HepG2 (cell line): ENCODE data around the gene TMCC1. TPM values are rescaled to one million over a fixed set of nuclear protein-coding genes. Genes with fewer than 3 reads are reported as not detected.

ENCODE experiments used
- ATAC-seq: fragments of 200-7000 bp; cut with Tn5 transposase; 3 replicates; pipeline ENCODE4 v1.9.1; 2020; ENCODE audit warnings: mild to moderate bottlenecking, moderate library complexity
- BruUV-seq: library from RNA; stranded (reverse); fragments of 400-500 nt; replicated peaks from 2 replicates; lab custom pipeline; 2021; lab: Mats Ljungman, UMichigan
- CTCF ChIA-PET: fragments of 300-600 bp; formaldehyde crosslinking; extraction: SDS; loops from one replicate; lab custom pipeline; 2021; ENCODE audit warnings: low total read pairs, inconsistent platforms, low intra/inter-chr PET ratio; lab: Yijun Ruan, JAX
- POLR2A ChIA-PET: fragments of 350-600 bp; sonication (Branson Sonifier 250); formaldehyde crosslinking; loops from one replicate; lab custom pipeline; 2020; ENCODE audit warnings: antibody characterized with exemption, inconsistent platforms; lab: Yijun Ruan, JAX
- DNase-seq: peaks from one replicate; pipeline ENCODE4 v3.0.0-alpha.2; 2015; ENCODE audit warnings: low spot score
- FAIRE-seq: peaks from 3 replicates; lab custom pipeline; 2011; peaks lifted over from hg19 to GRCh38; lab: Jason Lieb, UNC
- H2AFZ ChIP-seq: one replicate; pipeline ENCODE4 v1.6.1; 2011; ENCODE audit warnings: low read length, inconsistent platforms
- H3K27ac ChIP-seq: fragments of 300-600 bp; 3 replicates; pipeline ENCODE4 v1.8.0; 2011; ENCODE audit warnings: mixed run types, mild to moderate bottlenecking, mixed read lengths, low read length, inconsistent platforms; ENCODE audit not compliant: insufficient read depth; ENCODE audit errors: extremely low read length
- H3K27me3 ChIP-seq, 2 experiments: fragments of 200-600 bp in 1 of 2; 2 replicates in 1 of 2; 3 replicates in 1 of 2; pipeline versions ENCODE4 v1.6.0 to v1.8.0; 2011; ENCODE audit warnings: low read length in 2 of 2, mild to moderate bottlenecking in 2 of 2, moderate library complexity in 2 of 2, inconsistent platforms in 1 of 2; ENCODE audit not compliant: insufficient read depth in 2 of 2, control insufficient read depth in 1 of 2
- H3K36me3 ChIP-seq, 2 experiments: fragments of 200-600 bp in 1 of 2; replicated peaks in 1 of 2; 2 replicates in 1 of 2; 3 replicates in 1 of 2; pipeline versions ENCODE4 v1.5.1 to v1.8.0; 2011; ENCODE audit warnings: low read length in 2 of 2, inconsistent platforms in 1 of 2; ENCODE audit not compliant: insufficient read depth in 2 of 2, control insufficient read depth in 1 of 2
- H3K4me1 ChIP-seq: 2 replicates; pipeline ENCODE4 v1.5.1; 2012; ENCODE audit warnings: low read length, inconsistent platforms; ENCODE audit not compliant: insufficient read depth
- H3K4me2 ChIP-seq: 2 replicates; pipeline ENCODE4 v1.6.0; 2011; ENCODE audit warnings: low read depth, low read length, inconsistent platforms
- H3K4me3 ChIP-seq, 3 experiments: fragments of 200-600 bp in 1 of 3; sonication (generic), shearing (Covaris generic) in 1 of 3; replicated peaks in 1 of 3; 2 replicates each; pipeline ENCODE4 v1.5.1; 2011 to 2016; ENCODE audit warnings: low read length in 3 of 3, inconsistent platforms in 2 of 3, low read depth in 2 of 3, mild to moderate bottlenecking in 2 of 3, control low read depth in 1 of 3, mixed read lengths in 1 of 3; ENCODE audit not compliant: insufficient read depth in 1 of 3
- H3K79me2 ChIP-seq: one replicate; pipeline ENCODE4 v1.6.1; 2011; ENCODE audit warnings: low read length, inconsistent platforms; ENCODE audit not compliant: insufficient read depth
- H3K9ac ChIP-seq: 2 replicates; pipeline ENCODE4 v1.6.0; 2011; ENCODE audit warnings: mild to moderate bottlenecking, low read depth, low read length, inconsistent platforms; ENCODE audit not compliant: insufficient read depth
- H3K9me3 ChIP-seq: 2 replicates; pipeline ENCODE4 v1.5.1; 2012; ENCODE audit warnings: mild to moderate bottlenecking, low read length
- H4K20me1 ChIP-seq: 2 replicates; pipeline ENCODE4 v1.6.0; 2011; ENCODE audit warnings: inconsistent platforms, mild to moderate bottlenecking, low read length, moderate library complexity; ENCODE audit not compliant: insufficient read depth
- CTCF ChIP-seq: sonication (generic); formaldehyde crosslinking; IDR thresholded peaks from 2 replicates; pipeline ENCODE4 v1.5.0; 2020; ENCODE audit warnings: mild to moderate bottlenecking, missing genetic modification reagents, moderate library complexity
- HNRNPL ChIP-seq: fragments of 200-400 bp; formaldehyde crosslinking; IDR thresholded peaks from 2 replicates; pipeline ENCODE4 v1.6.1; 2017; ENCODE audit warnings: mild to moderate bottlenecking, low read depth, low read length
- MAZ ChIP-seq, 2 experiments: sonication (generic) in 1 of 2; formaldehyde crosslinking in 1 of 2; IDR thresholded peaks; 2 replicates each; pipeline versions ENCODE4 v1.5.0 to v1.6.1; 2012 to 2020; ENCODE audit warnings: low read depth in 2 of 2, mild to moderate bottlenecking in 2 of 2, borderline replicate concordance in 1 of 2, improper control_type of control experiment in 1 of 2, low read length in 1 of 2, missing genetic modification reagents in 1 of 2, moderate library complexity in 1 of 2
- SKIL ChIP-seq: sonication (generic); formaldehyde crosslinking; IDR thresholded peaks from 2 replicates; pipeline ENCODE4 v1.8.0; 2022; ENCODE audit warnings: missing genetic modification reagents, mild to moderate bottlenecking, moderate library complexity, borderline replicate concordance
- ZNF232 ChIP-seq: sonication (generic); formaldehyde crosslinking; IDR thresholded peaks from 2 replicates; pipeline ENCODE4 v1.4.0; 2020; ENCODE audit warnings: missing genetic modification reagents, borderline replicate concordance
- ZNF558 ChIP-seq: sonication (generic); formaldehyde crosslinking; IDR thresholded peaks from 2 replicates; pipeline ENCODE4 v1.9.0; 2022; ENCODE audit warnings: mild to moderate bottlenecking, missing genetic modification reagents, borderline replicate concordance
- ZUFSP ChIP-seq: sonication (generic); formaldehyde crosslinking; IDR thresholded peaks from 2 replicates; pipeline ENCODE4 v1.9.0; 2021; ENCODE audit warnings: missing genetic modification reagents, mild to moderate bottlenecking, borderline replicate concordance
- WGBS: methylation state at CpG from one replicate; pipeline ENCODE4 v1.1.6; 2017; ENCODE audit warnings: low lambda C conversion rate; 5-methylcytosine and 5-hydroxymethylcytosine counted together
- in situ Hi-C: cut with HindIII; loops from 2 replicates; pipeline ENCODE4 v1.10.0; 2017; ENCODE audit warnings: low pct_unique_long_range_greater_than_20kb; ENCODE audit not compliant: extremely low pct_ligation_motif_present
- intact Hi-C: fragments of 100-400 bp; cut with micrococcal nuclease; formaldehyde crosslinking; loops from one replicate; pipeline ENCODE4 v1.10.0; 2022; ENCODE audit not compliant: unreplicated experiment
- polyA plus RNA-seq, 8 experiments: library from polyadenylated mRNA; depleted of rRNA in 3 of 8; stranded (reverse) in 7 of 8; unstranded in 1 of 8; fragments of >200 nt; fragmentation: Illumina TruSeq in 4 of 8; extraction: Trizol in 4 of 8; gene quantifications; 2 replicates each; pipeline versions ENCODE4 v1.2.1 to v1.2.3, GENCODE V29; 2011 to 2016; ENCODE audit warnings: low read depth in 4 of 8, missing spikeins in 1 of 8, mixed read lengths in 1 of 8; ENCODE audit not compliant: insufficient read depth in 1 of 8
- total RNA-seq, 5 experiments: library from RNA; depleted of rRNA; stranded (reverse); fragments of >200 nt; fragmentation: Illumina TruSeq; extraction: Trizol; gene quantifications; 2 replicates each; pipeline ENCODE4 v1.2.3, GENCODE V29; 2016; ENCODE audit warnings: low read depth in 1 of 5

TMCC1 gene
- total and polyA plus RNA-seq, 2 of the 13 experiments (the other 11 are each of a cell fraction or from before 2014, with no cell fraction given) = 12.1 to 264 TPM

GRCh38 chr3:129608087-129608935 lies 285.2 kb downstream of the TMCC1 start:
- no TSS peak for BruUV-seq
- H3K36me3 ChIP-seq = no peaks in the 10 kb centered on the region
- FAIRE-seq (peak; percentile 4), DNase-seq (no peak), ATAC-seq (no peak)
- 46% methylated on average over 4 of the region's 17 CpGs for WGBS
- H2AFZ ChIP-seq = no peak overlapping the region
- ChIA-PET POLR2A (interaction anchor here (0.8 to 2.7 kb wide), 4 partner anchors 11 to 118 kb away, joined by 3 to 25 read pairs (median 8); no protein-coding TSS in a partner anchor), CTCF (no interaction called here)
- H4K20me1 ChIP-seq = peaks cover 15% of the 10 kb centered on the region
- peak overlapping the region in 1 of 3 experiments; percentile 82; a peak in 1 of 6 replicates for H3K4me3 ChIP-seq
- H3K9ac ChIP-seq = no peak overlapping the region; the same call in 1 of the 2 replicates
- peaks cover 74% of the 10 kb centered on the region for H3K4me1 ChIP-seq
- no peaks in the 10 kb centered on the region for H3K9me3 ChIP-seq
- H3K4me2 ChIP-seq = peak overlapping the region; percentile 89
- intact Hi-C loops = no loop called here
- no peak overlapping the region for H3K27ac ChIP-seq
- H3K27me3 ChIP-seq = no peaks in the 10 kb centered on the region; a peak in 1 of 5 replicates
- peaks cover 25% of the 10 kb centered on the region for H3K79me2 ChIP-seq
- in situ Hi-C loops = no loop called here
- 0 out of 2 replicates have a peak, but pooled peaks have one; percentile 6 for TF ChIP-seq HNRNPL
- TF ChIP-seq CTCF = peak; percentile 80
- no peak for TF ChIP-seq ZNF558 (CRISPR knock-in tag)
- no peak for TF ChIP-seq MAZ (IDR thresholded peaks at IDR 0.05; ENCODE audit: borderline replicate concordance, low read depth, low read length)
- 0 out of 2 replicates have a peak, but pooled peaks have one; percentile 49 for TF ChIP-seq MAZ (CRISPR knock-in tag; IDR thresholded peaks at IDR 0.05; ENCODE audit: low read depth)
- no peak for TF ChIP-seq ZNF232 (CRISPR knock-in tag)
- TF ChIP-seq SKIL = 0 out of 2 replicates have a peak, but pooled peaks have one; percentile 54
- no peak for TF ChIP-seq ZUFSP (CRISPR knock-in tag)
